ENCODE data around the gene C20orf173. TPM values are rescaled to one million over a fixed set of nuclear protein-coding genes. Genes with fewer than 3 reads are reported as not detected.

The C20orf173 gene
- total RNA-seq, 1 experiment from 2014 or later: not detected

GRCh38 chr20:35561268-35561667, 31.8 kb upstream of the C20orf173 start:
- DNase-seq (ENCODE audit: low read depth, low spot score) (peak; percentile 35), ATAC-seq (peak; percentile 89)
- POLR2A ChIA-PET: interaction anchor here (0.7 kb wide), 1 partner anchor 10 kb away, joined by 3 read pairs; no protein-coding TSS in a partner anchor
- in situ Hi-C loops (cut with HindIII; ENCODE audit: low pct_unique_long_range_greater_than_20kb, low sequenced_read_pairs) (no loop called here), intact Hi-C loops (cut with micrococcal nuclease; ENCODE audit: unreplicated experiment) (no loop called here)
- TF ChIP-seq REST (IDR thresholded peaks at IDR 0.05; ENCODE audit: insufficient read depth in 1 of 2, low read depth in 2 of 2, low read length in 1 of 2) (no peak), POLR2AphosphoS5 (IDR thresholded peaks at IDR 0.05; ENCODE audit: low read depth, low read length) (no peak), CTCF (IDR thresholded peaks at IDR 0.05) (no peak; the same call in 1 of the 2 replicates), TCF7L2 (IDR thresholded peaks at IDR 0.05; ENCODE audit: low read depth, low read length) (no peak), SIN3A (IDR thresholded peaks at IDR 0.05; ENCODE audit: borderline replicate concordance, insufficient read depth, low read depth, low read length) (no peak)
- no TSS peak for BruUV-seq (replicated peaks)
- Histone ChIP-seq H3K4me1 (ENCODE audit: control insufficient read depth, insufficient read depth, low read length) (no peaks in the 10 kb centered on the region; the same call in none of the 2 replicates), H3K36me3 (ENCODE audit: control insufficient read depth, insufficient read depth, low read length) (peaks cover 2% of the 10 kb centered on the region; the same call in 1 of the 2 replicates), H3K27me3 (ENCODE audit: control insufficient read depth, insufficient read depth, low read length) (no peaks in the 10 kb centered on the region), H3K4me3 (ENCODE audit: low read depth in 2 of 2, low read length in 2 of 2) (no peak overlapping the region), H3K9me3 (ENCODE audit: control insufficient read depth, insufficient read depth, low read depth, low read length) (no peaks in the 10 kb centered on the region), H3K27ac (ENCODE audit: low read length) (no peak overlapping the region)
- CTCF ChIA-PET: interaction anchor here (0.5 kb wide), 1 partner anchor 138 kb away, joined by 3 read pairs; the partner anchor contains the start of genes NFS1 and ROMO1

GRCh38 chr20:35560541-35560940, 31.1 kb upstream of the C20orf173 start:
- H3K4me3 ChIP-seq (ENCODE audit: low read depth in 2 of 2, low read length in 2 of 2): no peak overlapping the region
- BruUV-seq (replicated peaks): no TSS peak
- CTCF ChIA-PET: no interaction called here
- ATAC-seq (no peak), DNase-seq (ENCODE audit: low read depth, low spot score) (no peak)
- H3K27ac ChIP-seq (ENCODE audit: low read length): no peak overlapping the region
- peaks cover 4% of the 10 kb centered on the region for H3K36me3 ChIP-seq (ENCODE audit: control insufficient read depth, insufficient read depth, low read length)
- no peaks in the 10 kb centered on the region for H3K9me3 ChIP-seq (ENCODE audit: control insufficient read depth, insufficient read depth, low read depth, low read length)
- no peak for TF ChIP-seq SIN3A (IDR thresholded peaks at IDR 0.05; ENCODE audit: borderline replicate concordance, insufficient read depth, low read depth, low read length)
- no peak for TF ChIP-seq CTCF (IDR thresholded peaks at IDR 0.05)
- no peak for TF ChIP-seq POLR2AphosphoS5 (IDR thresholded peaks at IDR 0.05; ENCODE audit: low read depth, low read length)
- no peak for TF ChIP-seq REST (IDR thresholded peaks at IDR 0.05; ENCODE audit: insufficient read depth in 1 of 2, low read depth in 2 of 2, low read length in 1 of 2)
- TF ChIP-seq TCF7L2 (IDR thresholded peaks at IDR 0.05; ENCODE audit: low read depth, low read length): no peak
- no peaks in the 10 kb centered on the region for H3K27me3 ChIP-seq (ENCODE audit: control insufficient read depth, insufficient read depth, low read length)
- POLR2A ChIA-PET: interaction anchor here (0.7 kb wide), 1 partner anchor 10 kb away, joined by 3 read pairs; no protein-coding TSS in a partner anchor
- H3K4me1 ChIP-seq (ENCODE audit: control insufficient read depth, insufficient read depth, low read length): no peaks in the 10 kb centered on the region; the same call in none of the 2 replicates
- intact Hi-C loops (cut with micrococcal nuclease; ENCODE audit: unreplicated experiment) (no loop called here), in situ Hi-C loops (cut with HindIII; ENCODE audit: low pct_unique_long_range_greater_than_20kb, low sequenced_read_pairs) (no loop called here)

Measured in Panc1 (cell line).